Osteoblast (primary cell): Measurements from ENCODE around the gene GRIK3. TPM values are rescaled to one million over a fixed set of nuclear protein-coding genes. Genes with fewer than 3 reads are reported as not detected.

Source experiments
- DNase-seq: peaks from one replicate; pipeline ENCODE4 v3.0.0; 2011; ENCODE audit warnings: low spot score, mixed read lengths; ENCODE audit not compliant: insufficient read length; ENCODE audit errors: missing footprints
- H2AFZ ChIP-seq: 2 replicates; pipeline ENCODE4 v1.6.0; 2011; ENCODE audit warnings: mild to moderate bottlenecking, low read length
- H3K27ac ChIP-seq: 2 replicates; pipeline ENCODE4 v1.5.1; 2011; ENCODE audit warnings: mild to moderate bottlenecking, low read depth, low read length, moderate library complexity
- H3K27me3 ChIP-seq: 2 replicates; pipeline ENCODE4 v1.6.0; 2012; ENCODE audit warnings: mild to moderate bottlenecking, control low read depth, inconsistent platforms, low read length, moderate library complexity; ENCODE audit not compliant: insufficient read depth
- H3K36me3 ChIP-seq: 2 replicates; pipeline ENCODE4 v1.5.1; 2011; ENCODE audit warnings: mild to moderate bottlenecking, low read length, control low read depth, moderate library complexity; ENCODE audit not compliant: insufficient read depth
- H3K4me1 ChIP-seq: 2 replicates; pipeline ENCODE4 v1.5.1; 2011; ENCODE audit warnings: mild to moderate bottlenecking, low read length, control low read depth, moderate library complexity; ENCODE audit not compliant: insufficient read depth
- H3K4me2 ChIP-seq: 2 replicates; pipeline ENCODE4 v1.6.0; 2011; ENCODE audit warnings: mild to moderate bottlenecking, low read length; ENCODE audit not compliant: insufficient read depth
- H3K4me3 ChIP-seq: fragments of 200-600 bp; sonication (generic); 3 replicates; pipeline ENCODE4 v1.5.1; 2012; ENCODE audit warnings: mild to moderate bottlenecking, low read length, inconsistent platforms; ENCODE audit not compliant: insufficient read depth
- H3K79me2 ChIP-seq: 2 replicates; pipeline ENCODE4 v1.6.0; 2012; ENCODE audit warnings: mild to moderate bottlenecking, low read length, control low read depth, inconsistent platforms; ENCODE audit not compliant: insufficient read depth
- H3K9me3 ChIP-seq: 2 replicates; pipeline ENCODE4 v1.5.1; 2011; ENCODE audit warnings: low read depth, low read length, control low read depth
- H4K20me1 ChIP-seq: 2 replicates; pipeline ENCODE4 v1.6.0; 2012; ENCODE audit warnings: mild to moderate bottlenecking, low read length, control low read depth; ENCODE audit not compliant: insufficient read depth
- total RNA-seq: library from RNA; depleted of rRNA; stranded (reverse); fragments of >200 nt; gene quantifications from 2 replicates; pipeline ENCODE4 v1.2.3, GENCODE V29; 2012
- TF ChIP-seq, protein P1 (sequence below): IDR thresholded peaks from 2 replicates; pipeline ENCODE4 v1.5.1; 2011; ENCODE audit warnings: mild to moderate bottlenecking, low read depth, low read length, moderate library complexity; ENCODE audit errors: extremely low read depth

GRIK3 gene
- total RNA-seq, 1 donor: not detected

DNA sequence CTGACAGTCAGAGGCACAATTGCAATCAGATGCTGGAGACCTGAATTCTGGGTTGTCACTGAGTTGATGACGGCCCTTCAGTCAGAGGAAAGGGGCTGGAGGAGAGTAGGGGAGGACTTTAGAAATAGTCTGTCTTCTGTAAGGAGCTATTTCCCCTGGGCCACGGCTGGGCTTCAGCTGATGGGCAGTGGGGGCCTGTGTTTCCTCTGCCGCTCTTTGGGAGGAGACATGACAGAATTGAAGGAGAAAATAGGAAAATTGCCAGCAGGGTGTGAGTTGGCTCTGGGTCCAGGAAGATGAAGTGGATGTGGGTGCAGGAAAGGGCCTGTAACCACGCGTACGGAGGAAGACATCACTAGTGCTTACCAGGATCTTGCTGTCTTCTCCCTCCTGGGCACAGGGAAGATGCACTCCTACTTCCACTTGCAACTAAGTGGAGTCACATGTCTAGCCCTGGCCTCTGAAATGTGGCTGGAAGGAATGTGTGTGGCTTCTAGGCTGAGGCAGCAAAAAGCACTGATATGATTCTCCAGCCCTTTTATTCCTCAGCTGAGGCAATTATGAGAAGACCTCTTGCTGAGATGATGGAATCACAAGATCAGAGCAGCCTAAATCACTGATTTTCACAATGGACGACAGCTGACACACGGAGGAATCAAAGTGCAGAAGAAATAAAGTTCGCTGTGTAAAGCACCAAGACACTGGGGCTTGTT lies 250.0 kb downstream of the GRIK3 start:
- Histone ChIP-seq H2AFZ (no peak overlapping the region), H3K9me3 (no peaks in the 10 kb centered on the region), H3K79me2 (no peaks in the 10 kb centered on the region), H3K27ac (no peak overlapping the region), H3K27me3 (no peaks in the 10 kb centered on the region), H3K4me1 (no peaks in the 10 kb centered on the region), H4K20me1 (no peaks in the 10 kb centered on the region), H3K4me3 (no peak overlapping the region), H3K4me2 (no peak overlapping the region), H3K36me3 (no peaks in the 10 kb centered on the region)
- TF ChIP-seq, protein P1, sequence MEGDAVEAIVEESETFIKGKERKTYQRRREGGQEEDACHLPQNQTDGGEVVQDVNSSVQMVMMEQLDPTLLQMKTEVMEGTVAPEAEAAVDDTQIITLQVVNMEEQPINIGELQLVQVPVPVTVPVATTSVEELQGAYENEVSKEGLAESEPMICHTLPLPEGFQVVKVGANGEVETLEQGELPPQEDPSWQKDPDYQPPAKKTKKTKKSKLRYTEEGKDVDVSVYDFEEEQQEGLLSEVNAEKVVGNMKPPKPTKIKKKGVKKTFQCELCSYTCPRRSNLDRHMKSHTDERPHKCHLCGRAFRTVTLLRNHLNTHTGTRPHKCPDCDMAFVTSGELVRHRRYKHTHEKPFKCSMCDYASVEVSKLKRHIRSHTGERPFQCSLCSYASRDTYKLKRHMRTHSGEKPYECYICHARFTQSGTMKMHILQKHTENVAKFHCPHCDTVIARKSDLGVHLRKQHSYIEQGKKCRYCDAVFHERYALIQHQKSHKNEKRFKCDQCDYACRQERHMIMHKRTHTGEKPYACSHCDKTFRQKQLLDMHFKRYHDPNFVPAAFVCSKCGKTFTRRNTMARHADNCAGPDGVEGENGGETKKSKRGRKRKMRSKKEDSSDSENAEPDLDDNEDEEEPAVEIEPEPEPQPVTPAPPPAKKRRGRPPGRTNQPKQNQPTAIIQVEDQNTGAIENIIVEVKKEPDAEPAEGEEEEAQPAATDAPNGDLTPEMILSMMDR: no peak
- no peak for DNase-seq

DNA sequence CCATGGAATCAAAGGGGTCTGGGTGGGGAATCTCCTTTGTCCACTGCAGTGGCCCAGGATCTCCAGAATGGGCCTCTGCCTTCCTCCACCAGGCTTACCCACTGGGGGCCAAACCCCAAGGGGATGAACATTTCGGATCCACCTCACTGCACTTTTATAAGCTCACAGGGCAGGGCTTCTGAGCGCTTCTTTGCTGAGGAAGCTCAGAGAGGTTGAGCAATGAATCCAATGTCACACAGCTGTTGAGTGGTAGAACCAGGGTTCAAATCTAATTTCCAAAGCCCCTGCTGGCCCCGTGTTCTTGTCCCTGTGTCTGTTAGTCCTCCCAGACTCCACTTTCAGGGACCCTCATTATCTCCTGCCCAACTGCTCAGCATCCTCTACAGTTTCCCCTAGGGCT lies 250.8 kb downstream of the GRIK3 start:
- H3K4me3 ChIP-seq: no peak overlapping the region
- no peaks in the 10 kb centered on the region for H3K79me2 ChIP-seq
- H2AFZ ChIP-seq: no peak overlapping the region
- H3K4me1 ChIP-seq: no peaks in the 10 kb centered on the region
- no peaks in the 10 kb centered on the region for H3K9me3 ChIP-seq
- TF ChIP-seq, protein P1: no peak
- H3K4me2 ChIP-seq: no peak overlapping the region
- no peak for DNase-seq
- no peak overlapping the region for H3K27ac ChIP-seq
- no peaks in the 10 kb centered on the region for H3K27me3 ChIP-seq
- no peaks in the 10 kb centered on the region for H3K36me3 ChIP-seq
- no peaks in the 10 kb centered on the region for H4K20me1 ChIP-seq

DNA sequence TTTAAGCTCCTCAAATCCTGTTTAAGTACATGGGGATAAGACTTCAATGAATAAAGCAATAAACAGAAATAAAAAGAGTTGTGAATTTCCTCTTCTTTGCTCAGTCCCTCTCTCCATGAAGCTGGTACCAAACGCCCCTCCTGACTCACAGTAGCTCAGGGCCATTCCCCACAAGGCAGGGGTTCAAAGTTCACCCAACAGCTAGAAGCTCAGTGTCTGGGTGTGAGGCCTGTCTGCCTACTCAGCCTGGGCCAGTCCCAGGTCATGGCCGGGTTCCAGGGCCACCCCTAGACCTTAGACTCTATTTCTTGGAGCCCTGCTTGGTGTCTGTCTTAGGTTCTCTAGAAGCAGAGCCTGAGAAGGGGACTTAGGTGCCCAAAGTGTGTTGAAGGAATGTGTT lies 251.5 kb downstream of the GRIK3 start:
- Histone ChIP-seq H3K4me3 (no peak overlapping the region), H2AFZ (no peak overlapping the region), H4K20me1 (no peaks in the 10 kb centered on the region), H3K4me2 (no peak overlapping the region), H3K27me3 (no peaks in the 10 kb centered on the region), H3K9me3 (no peaks in the 10 kb centered on the region), H3K4me1 (no peaks in the 10 kb centered on the region), H3K79me2 (no peaks in the 10 kb centered on the region), H3K27ac (no peak overlapping the region), H3K36me3 (no peaks in the 10 kb centered on the region)
- no peak for DNase-seq
- TF ChIP-seq, protein P1: no peak

DNA sequence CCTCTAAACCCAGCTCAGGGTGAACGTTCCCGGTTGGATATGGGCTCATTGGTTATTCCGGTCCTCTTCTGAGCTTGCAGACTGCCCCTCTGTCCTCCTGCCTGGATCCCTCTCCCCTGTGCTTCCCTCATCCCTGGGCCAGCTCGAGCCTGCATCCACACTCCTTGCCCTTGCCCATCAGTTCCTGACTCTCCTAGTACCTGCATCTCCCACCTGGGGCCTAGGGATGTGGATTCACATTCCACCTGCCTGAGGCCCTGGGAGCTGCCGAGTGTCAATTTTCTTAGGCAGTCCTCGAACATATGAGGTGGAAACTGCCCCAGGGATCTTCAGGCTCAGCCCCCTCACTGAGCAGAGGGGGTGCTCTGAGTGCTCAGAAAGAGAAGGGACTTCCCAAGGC lies 252.2 kb downstream of the GRIK3 start:
- DNase-seq: no peak
- TF ChIP-seq, protein P1: no peak
- Histone ChIP-seq H3K4me1 (no peaks in the 10 kb centered on the region), H3K27me3 (no peaks in the 10 kb centered on the region), H2AFZ (no peak overlapping the region), H3K4me3 (no peak overlapping the region), H3K36me3 (no peaks in the 10 kb centered on the region), H4K20me1 (no peaks in the 10 kb centered on the region), H3K27ac (no peak overlapping the region), H3K79me2 (no peaks in the 10 kb centered on the region), H3K9me3 (no peaks in the 10 kb centered on the region), H3K4me2 (no peak overlapping the region)
